HG03108 (cell line): ENCODE data around the gene ZNF606.

ENCODE experiments used
- ATAC-seq: cut with Tn5 transposase; IDR thresholded peaks from one replicate; pipeline ENCODE4 v1.9.1; 2021; ENCODE audit warnings: moderate library complexity; ENCODE audit not compliant: unreplicated experiment

The ZNF606 gene

DNA sequence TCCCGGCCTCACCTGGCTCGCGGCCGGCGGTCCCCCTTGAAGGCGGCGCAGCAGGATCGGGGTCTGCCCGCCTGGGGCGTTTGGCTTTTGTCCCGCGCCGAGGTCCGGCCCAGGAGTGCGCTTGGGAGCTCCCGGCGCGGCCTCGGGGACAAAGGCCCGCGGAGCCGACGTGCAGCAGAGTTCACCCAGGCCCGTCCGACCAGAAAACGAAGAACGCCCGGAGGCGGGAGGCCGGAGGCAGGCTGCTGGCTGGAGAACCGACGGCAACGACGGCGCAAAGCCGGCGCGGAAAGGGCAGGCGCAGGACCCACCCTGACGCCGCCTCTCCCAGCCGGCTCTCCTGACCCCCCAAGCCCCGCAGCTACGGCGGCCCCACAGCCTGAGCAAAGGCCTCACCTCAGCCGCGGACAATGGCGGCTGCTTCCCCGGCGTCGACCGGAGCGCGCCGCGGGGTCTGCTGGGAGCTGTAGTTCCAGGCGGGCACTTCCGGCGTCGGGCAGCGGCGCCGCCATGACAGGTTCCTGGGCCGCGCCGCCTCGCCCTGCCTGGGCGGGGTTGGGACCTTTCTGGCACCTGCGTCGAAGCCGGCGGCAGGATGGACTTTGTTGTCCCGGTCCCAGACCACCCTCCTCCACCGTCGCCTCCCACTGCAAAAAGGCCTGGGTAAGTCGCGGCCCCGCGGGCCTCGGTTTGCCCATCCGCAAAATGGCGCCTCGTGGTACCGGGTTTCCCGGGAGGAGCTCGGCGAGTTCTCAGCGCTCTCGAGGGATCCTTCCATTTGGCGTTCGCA is at the start of gene ZNF606:
ZNF606 (minus strand) TSS at position 437 of the 790 bp plus-strand sequence. CDS start 1,501 bp downstream, outside the sequence.
- ATAC-seq: peak; percentile 98

DNA sequence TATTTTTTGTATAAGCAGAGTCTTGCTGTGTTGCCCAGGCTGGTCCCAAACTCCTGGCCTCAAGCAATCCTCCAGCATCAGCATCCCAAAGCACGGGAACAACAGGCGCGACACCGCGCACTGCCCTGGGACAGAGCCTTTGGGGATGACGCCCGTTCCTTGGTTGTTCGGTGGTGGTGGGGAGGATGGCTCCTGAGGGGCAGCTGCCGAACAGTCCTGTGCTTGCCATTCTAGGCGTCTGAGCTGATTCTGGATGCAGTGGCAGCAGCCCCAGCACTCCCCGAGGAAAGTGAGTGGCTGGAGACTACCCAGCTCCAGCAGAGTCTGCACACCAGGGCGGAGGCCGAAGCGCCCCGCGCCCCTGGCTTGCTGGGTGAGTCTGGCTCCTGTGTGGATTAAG is 49.6 kb upstream of the ZNF606 start:
- no peak for ATAC-seq

DNA sequence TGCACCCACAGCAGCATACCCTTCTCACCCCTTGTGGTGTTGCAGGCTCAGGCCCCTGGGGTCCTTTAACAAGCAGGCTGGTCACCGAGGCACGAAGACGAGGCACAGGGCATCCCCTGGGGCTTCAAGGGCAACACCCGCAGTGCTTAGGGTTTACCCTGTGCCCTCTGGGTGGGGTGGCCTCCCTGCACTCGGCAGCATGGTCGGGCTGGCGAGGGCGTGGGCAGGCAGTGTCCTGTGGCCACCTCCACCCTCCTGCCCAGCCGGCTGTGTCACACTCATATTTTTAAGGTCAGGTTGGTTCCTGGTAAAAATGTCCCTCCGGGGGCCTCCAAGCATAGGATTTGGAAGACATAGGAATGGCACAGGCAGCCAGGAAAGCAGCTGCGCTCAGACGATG is 45.1 kb upstream of the ZNF606 start:
- no peak for ATAC-seq

DNA sequence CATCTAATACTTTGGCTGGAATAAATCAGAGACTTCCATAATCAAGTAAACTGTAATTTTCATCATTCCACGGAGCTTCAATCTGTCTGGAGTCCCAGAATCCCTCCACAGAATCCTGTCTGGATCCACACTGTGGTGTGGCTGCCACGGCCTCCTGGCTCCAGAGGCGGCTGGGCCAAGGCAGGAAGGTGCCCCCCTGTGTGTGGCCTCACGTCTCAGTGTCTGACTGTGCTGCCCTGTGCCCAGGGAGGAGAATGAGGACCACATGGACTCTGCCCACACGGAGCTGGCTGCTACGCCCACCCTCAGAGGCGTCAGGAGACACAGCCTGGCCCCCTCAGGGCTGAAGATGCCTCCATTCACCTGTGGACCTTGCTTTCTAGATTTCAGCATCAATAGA is 44.2 kb upstream of the ZNF606 start:
- ATAC-seq: no peak

DNA sequence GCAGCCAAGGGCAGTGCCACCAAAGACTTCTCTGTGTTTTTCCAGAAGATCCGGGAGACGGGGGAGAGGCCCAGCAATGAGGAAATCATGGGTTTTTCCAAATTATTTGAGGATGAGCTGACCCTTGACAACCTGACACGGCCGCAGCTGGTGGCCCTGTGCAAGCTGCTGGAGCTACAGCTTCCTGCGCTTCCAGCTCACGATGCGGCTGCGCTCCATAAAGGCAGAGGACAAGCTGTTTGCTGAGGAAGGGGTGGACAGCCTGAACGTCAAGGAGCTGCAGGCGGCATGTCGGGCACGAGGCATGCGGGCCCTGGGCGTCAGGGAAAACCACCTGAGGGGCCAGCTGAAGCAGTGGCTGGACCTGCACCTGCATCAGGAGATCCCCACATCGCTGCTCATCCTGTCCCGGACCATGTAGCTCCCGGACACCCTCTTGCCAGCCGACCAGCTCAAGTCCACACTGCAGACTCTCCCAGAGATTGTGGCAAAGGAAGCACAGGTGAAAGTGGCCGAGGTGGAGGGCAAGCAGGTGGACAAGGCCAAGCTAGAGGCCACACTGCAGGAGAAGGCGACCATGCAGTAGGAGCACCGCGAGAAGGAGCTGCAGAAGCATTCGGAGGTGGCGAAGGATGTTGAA is 42.9 kb upstream of the ZNF606 start:
- ATAC-seq: no peak

DNA sequence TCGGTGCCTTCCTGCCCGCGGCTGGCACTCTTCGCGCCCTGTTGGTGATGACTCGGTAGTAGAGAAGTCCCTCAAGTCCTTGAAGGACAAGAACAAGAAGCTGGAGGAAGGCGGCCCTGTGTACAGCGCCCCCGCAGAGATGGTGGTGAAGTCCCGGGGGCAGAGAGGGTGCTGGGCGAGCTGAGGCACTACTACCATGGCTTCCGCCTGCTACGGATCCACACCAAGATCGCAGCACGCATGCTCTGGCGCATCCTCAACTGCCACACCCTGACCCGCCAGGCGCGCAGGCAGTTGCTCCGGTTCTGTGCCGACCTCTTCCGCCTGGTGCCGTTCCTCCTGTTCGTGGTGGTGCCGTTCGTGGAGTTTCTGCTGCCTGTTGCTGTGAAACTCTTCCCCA is 42.3 kb upstream of the ZNF606 start:
- no peak for ATAC-seq

DNA sequence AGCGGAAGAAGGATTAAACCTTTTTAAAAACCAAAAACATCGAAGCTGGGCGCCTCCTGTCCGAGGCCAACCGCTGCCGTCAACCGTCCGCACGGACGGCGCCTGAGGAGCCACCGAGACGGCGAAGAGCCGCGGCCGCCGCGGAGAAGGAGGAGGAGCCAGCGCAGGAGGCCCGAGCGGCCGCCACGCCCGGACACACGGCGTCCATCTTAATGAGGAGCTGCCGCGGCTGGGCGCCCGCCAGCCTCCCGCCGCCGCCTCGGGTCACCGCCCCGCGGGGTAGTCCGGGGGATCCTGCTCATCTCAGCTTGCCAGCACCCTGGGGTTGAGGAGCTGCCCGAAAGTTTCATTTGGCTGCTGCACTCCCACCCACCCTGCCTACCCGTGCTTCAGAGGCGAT is 41.8 kb upstream of the ZNF606 start:
- no peak for ATAC-seq

DNA sequence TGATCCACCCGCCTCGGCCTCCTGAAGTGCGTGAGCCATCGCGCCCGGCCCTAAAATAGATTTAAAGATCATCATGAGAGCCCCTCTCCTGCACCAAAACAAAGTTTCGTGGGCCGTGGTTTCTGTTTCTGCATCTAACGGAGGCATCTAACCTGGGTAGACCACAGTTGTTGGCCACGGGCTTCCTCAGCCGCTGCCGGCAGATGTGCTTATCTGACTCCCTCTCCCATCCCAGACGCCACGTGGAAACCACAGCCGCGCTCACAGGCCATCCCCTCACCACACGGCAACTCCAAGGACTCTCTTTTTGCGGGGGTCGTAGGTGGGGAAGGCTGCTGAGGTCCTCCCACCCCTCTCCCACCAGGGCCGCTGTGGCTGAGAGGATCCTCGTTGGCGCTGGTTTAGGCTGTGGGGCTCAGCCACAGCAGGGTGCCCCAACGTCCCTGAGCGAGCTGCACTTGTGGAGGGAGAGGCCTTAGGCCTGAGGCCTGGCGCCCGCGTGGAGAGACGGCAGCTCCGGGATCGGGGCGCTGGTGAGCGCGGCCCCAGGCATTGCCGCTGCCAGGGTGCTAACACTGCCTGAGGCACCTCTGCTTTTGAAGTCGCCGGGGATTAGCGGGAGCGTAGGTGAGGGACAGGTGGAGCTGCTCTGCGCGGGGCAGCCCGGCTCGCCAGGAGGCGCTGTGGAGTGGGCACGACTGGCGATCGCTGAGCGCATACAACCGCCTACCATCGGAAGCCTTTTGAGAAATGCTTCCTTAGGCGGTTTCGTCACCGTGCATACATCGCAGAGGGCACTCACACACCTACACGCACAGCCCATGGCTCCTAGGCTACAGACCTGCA is 40.1 kb upstream of the ZNF606 start:
- no peak for ATAC-seq

DNA sequence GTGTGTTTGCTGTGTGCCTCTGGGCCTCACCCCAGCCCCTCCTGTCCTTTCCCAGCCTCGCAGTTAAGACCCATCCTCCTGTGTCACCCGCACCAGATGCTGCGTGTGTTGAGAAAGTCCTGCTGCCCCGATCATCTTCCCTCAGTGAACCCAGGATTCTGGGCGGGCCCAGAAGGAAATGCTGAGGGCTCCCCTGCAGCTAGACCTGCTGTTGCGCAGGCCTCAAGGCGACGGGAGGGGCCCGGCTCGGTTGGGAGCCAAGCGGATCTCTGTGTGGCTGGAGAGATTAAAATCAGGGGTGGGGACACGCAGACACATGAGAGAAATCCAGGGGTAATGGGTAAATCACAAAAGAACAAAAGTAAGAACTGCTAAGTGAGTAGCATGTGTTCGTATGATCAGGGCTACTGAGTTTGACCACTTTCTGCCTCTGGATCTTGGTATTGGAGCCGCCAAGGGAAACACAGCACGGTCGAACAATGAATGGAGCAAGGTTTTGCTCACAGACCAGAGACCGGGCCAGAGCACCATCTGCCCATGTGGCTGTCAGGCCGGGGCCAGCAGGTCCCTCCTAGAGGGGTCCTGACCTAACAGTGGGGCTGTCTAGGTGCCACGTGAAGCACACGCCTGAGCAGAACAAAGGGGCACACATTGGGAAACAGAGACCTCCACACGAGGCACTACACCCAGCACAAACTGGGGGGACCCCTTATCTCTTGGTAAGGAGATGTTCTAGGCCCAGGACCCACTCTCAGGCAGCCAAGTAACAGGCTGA is 38.3 kb upstream of the ZNF606 start:
- no peak for ATAC-seq

DNA sequence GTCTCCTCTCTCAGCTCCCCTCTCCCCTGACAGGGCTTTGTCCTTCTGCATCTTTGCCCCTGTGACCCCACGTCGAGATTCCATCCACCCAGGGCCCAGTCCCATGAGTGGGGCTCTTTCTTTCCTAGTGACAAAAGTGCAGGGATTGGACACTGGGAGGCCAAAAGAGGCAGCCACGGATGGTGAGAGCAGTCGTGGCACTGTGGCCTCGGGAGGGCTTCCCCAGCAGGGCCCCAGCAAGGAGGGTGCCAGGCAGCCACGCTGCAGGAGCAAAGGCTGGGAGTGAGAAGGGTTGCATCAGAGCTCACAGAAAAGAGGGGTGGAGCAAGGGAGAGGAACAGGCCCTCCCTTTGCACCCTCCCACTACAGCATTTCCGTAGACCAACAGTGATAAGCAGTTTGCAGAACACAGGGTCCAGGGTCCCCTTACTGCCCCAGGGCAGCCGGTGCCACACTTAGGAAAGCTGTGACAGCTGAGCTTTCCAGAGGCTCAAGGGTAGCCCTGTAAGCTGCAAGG is 36.1 kb upstream of the ZNF606 start:
- no peak for ATAC-seq

DNA sequence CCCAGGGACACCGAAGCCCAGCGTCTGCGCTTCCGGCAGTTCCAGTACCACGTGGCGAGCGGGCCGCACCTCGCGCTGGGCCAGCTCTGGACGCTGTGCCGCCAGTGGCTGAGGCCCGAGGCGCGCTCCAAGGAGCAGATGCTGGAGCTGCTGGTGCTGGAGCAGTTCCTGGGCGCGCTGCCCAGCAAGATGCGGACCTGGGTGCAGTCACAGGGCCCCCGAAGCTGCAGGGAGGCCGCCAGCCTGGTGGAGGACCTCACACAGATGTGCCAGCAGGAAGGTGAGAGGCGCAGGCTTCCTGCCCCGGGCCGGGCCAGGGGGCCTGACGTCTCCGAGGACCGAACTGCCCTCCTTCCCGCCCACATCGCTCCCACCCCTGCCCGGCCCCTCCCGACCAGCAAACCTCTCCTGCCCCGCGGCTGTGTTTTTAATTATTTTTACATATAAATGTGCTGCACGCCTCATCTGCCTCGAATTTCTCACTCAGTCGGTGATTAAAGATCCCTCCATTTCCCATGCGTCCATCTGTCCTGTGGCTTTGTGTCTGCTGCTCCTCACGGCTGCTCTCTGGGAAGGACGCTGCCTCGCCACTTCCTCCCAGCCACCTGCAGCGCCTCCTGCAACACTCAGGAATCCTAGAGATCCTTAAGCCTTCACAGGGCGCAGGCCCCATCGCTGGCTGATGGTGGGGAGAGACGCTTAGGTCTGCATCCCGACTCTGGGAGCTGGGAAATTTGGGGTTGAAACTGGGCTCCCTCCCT is 35.5 kb upstream of the ZNF606 start:
- no peak for ATAC-seq

DNA sequence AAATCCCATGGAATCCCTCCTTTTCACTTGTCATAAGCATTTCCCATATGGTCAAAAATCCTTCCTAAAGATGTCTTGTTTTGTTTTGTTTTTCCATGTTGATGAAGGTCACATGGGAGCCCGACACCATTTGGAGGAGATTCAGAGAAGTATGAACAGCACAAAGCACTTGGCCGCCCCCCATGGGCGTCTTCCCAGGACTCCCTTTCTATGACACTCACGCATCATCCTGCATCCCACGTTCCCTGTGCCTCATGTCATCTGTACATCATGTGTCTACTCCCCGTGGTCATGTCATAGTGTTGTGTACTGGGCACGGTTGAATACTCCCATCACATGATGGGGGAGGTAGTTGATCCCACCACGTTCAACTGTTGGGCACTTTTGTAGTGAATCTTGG is 33.2 kb upstream of the ZNF606 start:
- ATAC-seq: no peak

DNA sequence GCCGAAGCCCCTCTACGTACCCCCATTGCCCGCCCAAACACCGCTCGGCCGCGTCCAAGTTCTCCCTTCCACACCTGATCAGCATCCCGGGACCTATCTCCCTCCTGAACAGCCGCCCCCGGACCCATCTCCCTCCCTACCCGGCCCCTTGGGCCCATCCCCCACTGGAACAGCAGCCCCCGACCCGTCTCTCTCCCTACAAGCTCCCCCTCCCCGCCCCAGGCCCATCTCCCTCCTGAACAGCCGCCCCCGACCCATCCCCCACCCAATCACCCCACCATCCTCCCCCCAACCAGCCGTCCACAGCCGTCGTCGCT is 31.8 kb upstream of the ZNF606 start:
- ATAC-seq: no peak

DNA sequence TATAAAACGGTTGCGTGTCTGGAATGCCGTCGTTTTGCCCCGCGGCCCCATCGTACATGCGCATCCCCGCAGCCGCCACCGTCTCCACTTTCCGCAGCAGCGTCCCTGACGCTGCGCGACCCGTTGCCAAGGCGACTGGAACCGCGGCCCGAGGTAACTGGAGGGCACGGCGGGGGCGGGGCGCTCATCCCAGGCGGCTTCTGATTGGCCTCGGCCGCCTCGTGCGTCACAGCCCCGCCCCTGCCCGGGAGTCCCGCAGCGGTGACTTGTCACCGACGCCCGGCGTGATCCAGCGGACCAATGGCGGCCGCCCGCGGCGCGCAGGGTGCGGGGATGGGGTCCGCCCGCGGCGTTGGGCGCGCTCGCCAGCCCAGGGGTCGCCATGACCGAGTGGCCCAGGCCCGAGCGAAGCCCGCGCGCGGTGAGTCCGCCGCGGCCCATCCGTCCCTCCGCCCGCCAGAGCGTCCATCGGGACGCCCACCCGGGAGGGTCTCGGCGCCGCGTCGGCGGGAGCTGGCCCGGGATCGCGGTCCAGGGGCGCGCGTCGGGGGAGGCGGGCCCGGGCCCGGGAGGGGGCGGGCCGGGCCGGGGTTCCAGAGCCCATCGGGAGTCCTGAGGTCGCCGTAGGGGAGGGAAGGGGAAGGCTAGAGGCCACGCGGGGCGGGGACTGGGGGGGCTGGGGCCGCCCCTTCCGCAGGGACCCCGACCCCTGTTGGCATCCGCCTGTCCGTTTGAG is 31.3 kb upstream of the ZNF606 start, which contains the start of gene ZSCAN1:
ZSCAN1 (plus strand) TSS at position 285 of the 736 bp plus-strand sequence. CDS start 3,812 bp downstream, outside the sequence.
- ATAC-seq: no peak

DNA sequence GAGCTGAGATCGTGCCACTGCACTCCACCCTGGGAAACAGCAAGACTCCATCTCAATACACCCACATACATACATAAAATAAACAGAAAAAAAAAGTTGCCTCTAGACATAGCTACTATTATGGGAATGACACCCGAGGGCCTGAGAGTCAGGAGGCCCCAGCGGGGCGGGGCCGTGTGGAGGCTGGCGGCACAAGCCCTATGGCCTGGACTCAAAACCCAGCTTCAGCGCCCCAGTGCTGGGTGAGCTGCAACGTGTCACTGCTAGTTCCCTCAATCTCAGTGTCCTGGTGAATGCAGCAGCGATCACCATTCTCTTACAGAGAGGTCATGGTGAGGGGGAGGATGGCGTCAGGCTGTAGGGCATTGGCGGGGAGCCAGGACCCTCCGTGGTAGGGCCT is 22.0 kb upstream of the ZNF606 start:
- ATAC-seq: no peak

DNA sequence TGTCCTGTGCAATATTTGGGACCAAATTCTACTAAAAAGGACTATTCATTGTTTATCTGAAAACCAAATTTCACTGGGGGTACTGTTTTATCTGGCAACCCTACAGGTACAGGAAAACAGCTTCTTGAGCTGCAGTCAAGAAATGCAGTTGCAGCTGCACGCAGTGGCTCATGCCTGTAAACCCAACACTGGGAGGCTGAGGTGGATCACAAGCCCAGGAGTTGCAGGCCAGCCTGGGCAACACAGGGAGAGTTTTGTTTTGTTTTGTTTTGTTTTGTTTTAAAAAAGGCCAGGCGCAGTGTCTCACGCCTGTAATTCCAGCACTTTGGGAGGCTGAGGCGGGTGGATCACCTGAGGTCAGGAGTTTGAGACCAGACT is 19.7 kb upstream of the ZNF606 start:
- ATAC-seq: no peak

DNA sequence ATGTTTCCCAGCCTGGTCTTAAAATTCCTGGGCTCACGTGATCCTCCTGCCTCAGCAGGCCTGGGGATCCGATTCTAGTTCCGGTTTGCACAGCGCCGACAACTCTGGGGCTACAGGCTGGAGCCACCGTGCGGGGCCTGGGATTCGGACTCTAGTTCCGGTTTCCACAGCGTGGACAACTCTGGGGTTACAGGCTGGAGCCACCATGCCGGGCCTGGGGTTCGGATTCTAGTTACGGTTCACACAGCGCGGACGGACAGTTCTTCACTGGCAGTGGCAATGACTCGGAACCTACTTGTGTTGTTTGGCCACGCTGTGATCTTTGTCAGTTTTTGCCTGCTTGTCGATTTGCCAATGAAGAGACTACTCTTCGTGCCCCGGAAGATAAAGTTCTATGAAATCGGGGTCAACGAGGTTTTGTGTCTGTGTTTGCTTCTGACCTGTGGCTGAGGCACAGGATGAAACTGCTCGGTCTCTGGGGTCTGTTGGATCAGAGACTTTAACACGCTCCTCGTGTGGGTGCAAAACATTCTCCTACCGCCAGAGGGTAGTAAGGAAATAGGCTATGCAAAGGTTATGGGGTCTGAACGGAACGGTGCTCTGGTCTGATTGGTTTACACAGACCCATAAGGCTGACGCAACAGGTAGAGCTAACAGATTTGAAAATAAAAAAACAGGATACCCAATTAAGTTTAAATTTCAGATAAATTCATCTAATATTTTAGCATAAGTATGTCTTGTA is 19.1 kb upstream of the ZNF606 start:
- ATAC-seq: no peak

DNA sequence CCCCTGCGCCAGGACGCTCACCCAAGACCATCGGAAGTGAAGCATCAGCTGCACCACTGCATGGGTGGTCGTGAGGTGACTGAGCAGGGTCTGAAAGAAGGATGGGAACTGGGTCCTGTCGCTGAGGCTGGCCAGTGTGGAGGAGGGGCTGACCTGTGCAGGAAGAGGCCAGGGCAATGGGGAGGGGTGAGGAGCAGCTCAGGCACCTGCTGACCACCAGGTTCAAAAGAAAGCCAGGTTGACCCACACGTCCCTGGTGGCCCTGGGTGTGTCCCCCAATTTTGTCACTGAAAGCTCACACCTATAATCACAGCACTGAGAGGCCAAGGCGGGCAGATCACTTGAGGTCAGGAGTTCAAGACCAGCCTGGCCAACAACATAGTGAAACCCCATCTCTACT is 17.5 kb upstream of the ZNF606 start:
- no peak for ATAC-seq

DNA sequence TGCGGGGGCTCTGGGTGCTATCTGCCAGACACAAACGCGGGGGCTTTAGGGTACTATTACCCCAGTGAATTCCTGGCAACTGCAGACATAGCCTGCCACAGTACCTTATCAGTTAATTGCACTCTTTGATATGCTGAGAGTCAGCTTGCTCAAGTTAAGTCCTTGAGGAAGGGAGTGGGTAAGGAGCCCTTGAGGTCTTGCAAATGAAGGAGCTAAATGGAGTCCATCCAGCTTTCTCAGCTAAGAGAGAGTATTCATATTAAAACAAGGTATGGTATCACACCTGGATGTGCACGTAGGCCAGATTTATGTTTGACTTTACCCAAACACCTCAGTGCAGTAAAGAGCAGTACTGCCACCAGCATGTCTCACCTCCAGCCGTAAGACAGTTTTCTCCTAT is 11.5 kb upstream of the ZNF606 start:
- ATAC-seq: no peak
